HG03571 (cell line): ENCODE results near the gene ZC3H18.

Source experiments
- ATAC-seq: cut with Tn5 transposase; IDR thresholded peaks from one replicate; pipeline ENCODE4 v1.9.1; 2021; ENCODE audit not compliant: unreplicated experiment

Gene ZC3H18

DNA sequence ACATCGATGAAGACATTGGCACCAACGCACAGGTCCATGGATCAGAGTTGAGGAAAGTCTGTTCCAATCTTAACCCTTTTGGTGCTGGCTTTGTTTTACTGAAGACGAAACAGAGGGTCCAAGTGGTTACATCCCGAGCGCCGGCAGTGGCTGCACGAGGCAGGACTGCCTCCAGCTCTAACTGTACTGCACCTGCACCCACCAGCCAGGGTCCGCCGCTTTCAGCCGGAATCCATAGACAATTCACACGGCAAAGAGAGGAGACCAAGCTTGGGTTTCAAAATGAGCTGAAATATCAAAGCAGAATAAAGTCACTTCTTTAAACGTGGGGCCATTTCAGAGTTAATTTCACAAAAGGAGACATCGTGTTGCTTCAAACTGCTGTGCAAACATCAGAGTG, 21.2 kb upstream of the ZC3H18 start:
- ATAC-seq, result no peak

DNA sequence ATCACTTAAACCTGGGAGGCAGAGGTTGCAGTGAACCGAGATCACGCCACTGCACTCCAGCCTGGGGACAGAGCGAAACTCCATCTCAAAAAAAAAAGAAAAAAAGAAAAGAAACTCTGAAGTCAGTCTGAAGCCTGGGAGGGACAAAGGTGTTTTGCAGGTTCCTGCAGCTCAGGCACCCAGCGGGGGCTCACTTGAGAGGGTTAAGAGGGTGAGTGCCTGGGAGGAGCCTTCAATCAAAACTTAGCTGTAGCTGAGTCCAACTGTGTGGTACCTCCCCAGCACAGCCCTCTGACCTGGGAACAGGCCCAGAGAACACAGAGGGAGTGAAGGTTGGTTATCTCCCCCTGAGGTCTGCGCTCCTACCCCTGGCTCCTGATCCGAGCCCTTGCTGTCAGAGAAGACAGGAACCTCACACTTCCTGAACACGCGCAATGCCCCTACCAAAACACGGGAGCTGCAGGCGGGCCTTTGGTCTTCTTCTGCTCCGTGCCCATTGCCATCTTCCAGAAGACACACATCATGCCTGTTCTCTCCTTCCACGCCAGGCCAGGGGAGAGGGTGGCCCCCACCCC, 20.4 kb upstream of the ZC3H18 start:
- no peak for ATAC-seq

DNA sequence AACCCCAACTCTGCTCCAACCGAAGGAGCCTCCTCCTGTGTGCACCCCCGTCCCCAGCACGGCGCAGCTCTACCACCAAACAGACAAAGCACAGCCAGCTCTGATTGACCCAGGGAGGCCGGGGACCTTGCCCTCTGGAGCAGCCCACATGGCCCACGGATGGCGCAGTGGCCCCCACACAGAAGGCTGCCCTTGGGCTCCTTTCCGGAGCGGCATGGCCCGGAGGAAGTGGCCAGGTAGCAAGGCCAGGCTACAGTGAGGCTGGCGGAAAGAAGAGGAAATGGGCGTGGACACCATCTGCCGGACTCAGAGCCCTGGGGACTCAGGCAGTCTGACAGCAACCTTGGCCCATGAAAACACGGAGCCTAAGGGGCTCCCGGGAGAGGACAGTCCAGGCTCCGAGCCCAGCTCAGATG, 19.9 kb upstream of the ZC3H18 start:
- no peak for ATAC-seq

DNA sequence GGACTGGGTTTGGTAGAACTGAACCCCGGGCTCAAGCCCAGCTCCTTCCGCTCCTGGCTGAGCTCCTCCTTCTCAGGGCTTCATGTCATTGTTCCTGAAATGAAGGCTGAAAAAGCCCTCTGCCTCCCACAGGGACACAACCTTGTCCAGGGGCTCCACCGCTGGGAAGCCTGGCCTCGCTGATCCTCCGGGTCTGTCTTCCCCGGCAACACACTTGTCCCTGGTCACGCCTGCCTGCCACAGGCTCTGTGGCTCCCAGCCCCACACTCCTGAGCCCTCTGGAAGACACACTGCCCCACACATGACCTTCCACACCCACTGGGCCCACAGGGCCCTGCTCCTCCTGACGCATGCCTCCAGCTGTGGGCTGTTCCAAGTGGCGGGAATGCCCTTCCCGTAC, 18.0 kb upstream of the ZC3H18 start:
- ATAC-seq, result no peak

DNA sequence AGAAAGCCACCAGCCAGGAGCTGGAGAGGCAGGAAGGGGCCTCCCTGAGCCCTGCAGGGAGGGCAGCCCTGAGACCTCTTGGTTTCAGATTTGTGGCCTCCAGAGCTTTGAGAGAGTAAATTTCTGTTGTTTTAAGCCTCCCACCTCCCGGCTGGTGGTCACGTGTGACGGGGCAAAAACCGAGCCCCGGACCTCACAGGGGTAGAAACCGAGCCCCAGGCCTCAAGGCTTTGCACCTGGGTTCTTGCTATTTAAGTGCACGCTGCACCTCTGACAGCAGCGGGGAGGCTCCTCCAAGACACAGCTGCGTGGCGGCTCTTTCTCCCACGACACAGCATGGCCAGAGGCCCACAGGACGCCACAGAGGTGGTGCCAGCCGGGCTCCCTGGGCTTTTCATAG, 17.4 kb upstream of the ZC3H18 start:
- no peak for ATAC-seq

DNA sequence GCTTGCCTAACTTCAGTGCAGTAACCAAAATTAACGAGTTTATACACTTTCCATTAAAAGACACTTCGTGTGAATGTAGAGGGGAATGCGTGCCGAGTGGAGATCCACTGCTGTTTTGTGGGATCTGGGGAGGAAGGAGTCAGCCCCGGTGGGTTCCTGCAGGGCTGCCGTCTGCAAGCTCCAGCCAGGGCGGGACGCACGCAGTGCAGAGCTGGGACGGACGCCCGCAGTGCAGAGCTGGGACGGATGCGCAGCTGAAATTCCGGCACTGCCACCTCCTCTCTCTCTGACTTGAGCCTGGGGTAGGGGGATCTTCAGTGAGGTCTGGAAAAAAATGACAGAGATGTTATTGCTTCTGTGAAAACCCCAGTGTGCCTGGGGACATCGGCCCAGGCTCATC, 16.5 kb upstream of the ZC3H18 start:
- ATAC-seq, result no peak

DNA sequence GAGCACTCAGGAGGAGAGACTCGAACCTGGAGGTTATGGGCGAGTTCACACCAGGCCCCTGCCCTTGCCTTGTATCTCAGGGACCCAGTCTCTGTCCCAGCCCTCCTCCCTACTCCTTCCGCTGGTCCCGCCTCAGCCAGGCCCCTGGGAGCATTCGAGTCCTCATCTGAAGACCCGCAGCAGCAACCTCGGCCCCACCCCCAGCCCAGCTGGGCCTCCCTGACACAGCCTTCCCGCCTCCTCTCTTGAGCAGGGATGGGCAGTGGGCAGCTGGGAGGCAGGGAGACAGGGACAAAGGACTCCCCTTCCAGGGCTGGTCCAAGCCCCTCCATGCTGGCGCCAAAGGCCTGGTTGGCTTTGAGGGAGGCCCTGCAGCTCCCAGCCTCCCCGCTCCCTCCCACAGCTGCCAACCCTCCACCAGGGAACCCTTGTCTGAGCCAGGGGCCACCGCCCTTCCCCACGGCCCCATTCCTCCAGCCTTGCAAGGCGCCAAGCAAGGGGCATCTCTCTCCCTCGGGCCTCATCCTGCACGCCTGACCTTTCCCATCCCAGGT, 15.4 kb upstream of the ZC3H18 start:
- ATAC-seq, result no peak

DNA sequence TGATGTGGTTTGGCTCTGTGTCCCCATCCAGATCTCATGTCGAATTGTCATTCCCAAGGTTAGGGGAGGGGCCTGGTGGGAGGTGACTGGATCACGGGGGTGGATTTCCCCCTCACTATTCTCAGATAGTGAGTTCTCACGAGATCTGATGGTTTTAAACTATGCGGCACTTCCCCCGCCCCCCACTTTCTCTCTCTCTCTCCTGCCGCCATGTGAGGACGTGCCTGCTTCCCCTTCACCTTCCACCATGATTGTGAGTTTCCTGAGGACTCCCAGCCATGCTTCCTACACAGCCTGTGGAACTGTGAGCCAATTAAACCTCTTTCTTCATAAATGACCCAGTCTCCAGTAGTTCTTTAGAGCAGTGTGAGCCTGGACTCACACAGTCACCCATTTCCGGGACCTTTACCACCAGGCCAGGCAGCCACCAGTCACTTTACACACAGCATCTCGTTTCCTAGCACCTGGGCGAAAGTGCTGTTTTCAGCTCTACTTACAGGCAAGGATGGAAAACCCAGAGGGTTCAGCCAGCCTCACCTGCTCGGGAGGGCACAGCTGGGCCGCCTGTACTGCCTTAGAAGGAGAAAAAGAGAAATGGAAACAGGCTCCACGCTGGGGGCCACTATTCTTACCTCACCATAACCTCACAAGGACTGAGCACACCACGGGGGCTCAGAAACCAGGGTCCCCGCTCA, 13.8 kb upstream of the ZC3H18 start:
- ATAC-seq, result no peak

DNA sequence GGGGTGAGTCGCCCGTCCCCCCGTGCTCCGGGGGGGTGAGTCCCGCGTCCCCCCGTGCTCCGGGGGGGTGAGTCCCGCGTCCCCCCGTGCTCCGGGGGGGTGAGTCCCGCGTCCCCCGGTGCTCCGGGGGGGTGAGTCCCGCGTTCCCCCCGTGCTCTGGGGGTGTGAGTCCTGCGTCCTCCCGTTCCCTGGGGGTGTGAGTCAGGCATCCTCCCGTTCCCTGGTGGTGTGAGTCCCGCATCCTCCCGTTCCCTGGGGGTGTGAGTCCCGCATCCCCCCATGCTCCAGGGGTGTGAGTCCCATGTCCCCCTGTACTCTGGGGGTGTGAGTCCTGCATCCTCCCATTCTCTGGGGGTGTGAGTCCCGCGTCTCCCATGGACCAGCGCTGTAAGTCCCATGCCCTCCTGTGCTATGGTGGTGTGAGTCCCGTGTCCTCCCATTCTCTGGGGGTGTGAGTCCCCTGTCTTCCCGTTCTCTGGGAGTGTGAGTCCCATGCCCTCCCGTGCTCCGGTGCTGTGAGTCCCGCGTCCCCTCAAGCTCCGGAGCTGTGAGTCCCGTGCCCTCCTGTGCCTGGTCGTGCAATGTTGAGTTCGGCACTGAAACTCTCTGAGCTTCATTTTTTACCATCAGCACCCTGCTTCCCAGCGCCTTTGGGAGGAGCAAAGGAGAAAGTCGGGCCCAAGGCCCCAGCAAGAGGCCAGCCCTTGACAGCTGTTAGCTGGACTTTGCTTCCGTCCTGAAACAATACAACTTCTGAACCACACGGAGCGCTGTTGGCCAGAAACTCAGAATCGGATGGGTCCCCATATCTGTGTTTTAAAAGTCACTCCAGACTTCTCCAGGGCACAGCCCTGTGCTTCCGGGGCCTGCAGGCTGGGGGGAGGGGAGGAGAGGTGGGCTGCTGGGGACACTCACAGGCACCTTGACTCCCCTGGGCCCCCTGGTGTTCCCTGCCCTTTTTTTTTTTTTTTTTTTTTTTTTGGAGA, 11.5 kb upstream of the ZC3H18 start:
- ATAC-seq, result no peak

DNA sequence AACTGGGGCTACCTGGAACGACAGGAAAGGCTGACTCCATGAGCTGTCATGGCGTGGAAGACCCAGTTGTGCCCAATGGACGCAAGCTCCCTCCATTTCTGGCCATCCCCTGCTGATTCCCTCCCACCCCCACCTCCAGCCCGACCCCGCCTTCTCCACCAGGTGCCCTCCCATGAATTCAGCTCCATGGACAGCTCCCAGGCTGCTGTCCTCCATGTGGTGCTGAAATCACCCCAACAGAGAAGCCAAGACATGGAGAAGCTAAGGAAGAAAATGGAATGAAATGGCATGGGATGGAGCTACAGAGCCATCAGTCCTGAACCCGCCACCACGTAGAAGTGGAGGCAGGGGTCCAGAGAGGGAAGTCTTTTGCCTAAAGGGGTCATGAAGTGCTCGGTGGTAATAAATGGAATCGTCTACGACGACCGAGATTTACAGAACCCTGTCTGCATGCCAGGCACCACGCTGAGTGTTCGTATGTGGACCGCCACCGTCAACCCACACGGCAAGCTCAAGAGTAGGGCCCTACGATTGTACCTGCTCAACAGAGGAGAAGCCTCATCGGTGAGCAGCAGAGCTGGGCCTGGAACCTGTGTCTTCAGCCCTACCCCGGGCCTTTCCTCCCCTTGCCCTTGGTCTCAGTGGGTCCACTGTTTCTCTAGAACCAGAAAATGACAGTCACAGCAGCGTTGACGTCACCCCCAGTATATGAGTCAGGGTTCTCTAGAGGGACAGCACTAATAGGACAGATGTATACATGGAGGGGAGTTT, 9.3 kb upstream of the ZC3H18 start:
- no peak for ATAC-seq

DNA sequence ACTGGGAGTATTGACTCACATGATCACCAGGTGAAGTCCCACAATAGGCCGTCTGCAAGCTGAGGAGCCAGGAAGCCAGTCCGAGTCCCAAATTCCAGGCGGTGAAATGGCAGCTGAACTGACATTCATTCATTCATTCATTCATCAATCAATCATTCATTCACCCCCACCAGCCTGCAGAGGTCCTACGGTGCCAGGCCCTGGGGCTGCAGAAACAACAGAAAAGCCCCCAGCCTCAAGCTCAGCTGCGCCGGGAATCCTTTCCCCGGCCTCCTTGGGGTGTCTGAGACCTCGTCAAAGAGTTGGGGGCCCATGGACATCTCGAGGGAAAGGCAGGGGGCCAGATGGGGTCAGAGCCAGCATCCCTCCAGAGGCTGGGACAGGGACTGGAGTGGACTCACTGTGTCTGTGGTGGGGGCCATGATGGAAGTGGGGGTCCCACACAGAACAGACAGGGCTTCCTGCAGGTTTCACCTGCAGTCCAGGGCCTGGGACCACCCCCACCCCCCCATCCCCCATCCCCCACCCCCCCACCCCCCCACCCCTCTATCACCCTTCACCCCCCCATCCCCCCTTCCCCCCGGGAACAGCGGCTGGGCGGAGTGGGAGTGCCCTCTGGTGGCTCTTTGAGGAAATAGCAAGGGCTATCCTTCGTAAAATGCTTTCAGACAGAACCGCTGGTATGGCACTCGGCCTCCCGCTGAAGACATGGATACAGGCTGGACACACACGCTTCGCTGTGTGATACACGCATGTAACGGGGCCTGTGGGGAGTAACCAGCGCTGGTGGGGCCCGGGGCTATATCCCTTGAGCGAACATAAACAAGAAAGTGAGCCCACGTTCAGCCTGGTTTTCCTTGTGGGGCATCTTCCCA, 8.5 kb upstream of the ZC3H18 start:
- ATAC-seq, result no peak

DNA sequence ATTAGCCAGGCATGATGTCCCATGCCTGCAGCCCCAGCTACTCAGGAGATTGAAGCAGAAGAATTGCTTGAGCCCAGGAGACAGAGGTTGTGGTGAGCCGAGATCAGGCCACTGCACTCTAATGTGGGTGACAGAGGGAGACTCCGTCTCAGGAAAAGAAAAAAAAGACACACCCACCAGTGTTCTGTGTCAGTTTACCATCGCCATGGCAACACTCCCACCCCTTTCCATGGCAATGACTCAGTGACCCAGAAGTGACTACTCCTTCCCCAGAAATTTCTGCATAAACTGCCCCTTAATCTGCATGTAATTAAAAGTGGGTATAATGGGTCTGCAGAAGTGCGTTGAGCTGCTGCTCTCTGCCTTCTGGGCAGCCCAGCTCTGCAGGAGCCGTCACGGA, 4.0 kb upstream of the ZC3H18 start:
- no peak for ATAC-seq

DNA sequence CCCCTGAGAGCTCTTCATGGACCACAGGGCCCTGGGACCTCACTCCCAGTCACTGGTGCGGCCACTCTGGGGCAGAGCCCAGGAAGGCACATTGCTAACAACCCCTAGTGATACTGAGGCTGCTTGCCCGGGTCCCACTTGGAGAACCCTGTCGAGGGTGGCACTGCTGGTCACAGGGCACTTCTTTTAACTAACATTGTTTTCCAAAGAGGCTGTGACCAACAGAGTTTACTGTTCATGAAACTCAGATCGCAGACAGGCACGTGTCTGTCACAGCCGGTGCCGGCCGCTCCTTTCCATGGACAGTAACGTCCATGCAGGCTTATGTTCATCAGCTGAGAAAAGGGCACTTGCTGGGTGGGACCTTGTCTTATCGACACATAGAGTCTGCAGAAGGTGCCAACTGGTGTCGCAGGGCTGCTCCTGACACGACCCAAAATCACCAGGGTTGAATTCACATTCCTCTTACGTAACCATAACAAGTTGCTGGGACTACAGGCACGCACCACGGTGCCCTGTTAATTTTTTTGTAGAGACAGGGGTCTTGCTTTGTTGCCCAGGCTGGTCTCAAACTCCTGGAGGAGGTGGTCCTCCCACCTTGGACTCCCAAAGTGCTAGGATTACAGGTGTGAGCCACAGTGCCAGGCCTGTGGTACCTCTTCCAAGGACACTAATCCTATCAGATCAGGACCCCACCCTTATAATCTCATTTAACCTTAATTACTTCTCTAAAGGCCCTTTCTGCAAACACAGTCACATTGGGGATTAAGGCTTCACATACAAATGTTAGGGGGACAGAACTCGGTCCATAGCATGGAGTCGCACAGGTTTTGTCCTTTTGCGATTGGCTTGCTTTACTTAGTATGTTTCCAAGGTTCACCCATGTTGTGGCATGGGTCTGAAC, 1.2 kb upstream of the ZC3H18 start:
- ATAC-seq, result no peak

DNA sequence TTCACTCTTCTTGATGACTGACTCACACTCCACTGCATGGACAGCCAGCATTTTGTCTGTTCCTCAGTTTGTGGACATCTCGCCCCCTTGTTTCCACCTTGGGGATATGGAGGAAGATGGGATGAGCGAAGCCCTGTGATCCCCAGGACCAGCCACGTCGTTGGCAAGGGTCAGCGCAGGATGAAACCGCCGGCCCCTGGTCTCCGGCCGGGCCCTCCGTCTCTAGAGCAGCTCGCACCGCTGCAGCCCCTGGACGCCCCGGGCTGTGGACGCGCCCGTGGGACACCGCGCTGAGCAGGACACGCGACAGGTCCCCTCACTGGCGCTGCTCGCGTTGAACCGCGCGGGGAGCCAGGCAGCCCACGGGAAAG, 604 bp upstream of the ZC3H18 start:
- peak; percentile 23 for ATAC-seq

DNA sequence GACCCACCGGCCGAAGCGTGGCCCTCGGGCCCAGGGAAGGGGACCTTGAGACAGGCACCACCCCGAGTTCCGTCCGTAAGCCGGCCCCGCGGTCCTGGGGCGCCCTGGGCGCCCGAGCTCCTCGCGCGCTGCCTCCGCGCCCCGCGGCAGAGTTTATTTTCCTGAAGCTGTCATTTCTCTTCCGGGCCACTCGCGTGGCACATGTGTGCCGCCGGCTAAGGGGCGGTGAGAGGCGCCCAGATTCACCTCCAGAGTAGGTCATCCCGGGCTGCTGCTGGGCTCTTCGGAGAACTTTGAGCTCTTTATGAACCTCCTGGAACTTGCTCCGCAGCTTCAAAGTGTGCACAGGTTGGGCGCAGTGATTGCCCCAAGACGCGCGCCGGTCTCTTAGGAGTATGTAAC, 489 bp downstream of the ZC3H18 start:
- ATAC-seq, result peak; percentile 17

DNA sequence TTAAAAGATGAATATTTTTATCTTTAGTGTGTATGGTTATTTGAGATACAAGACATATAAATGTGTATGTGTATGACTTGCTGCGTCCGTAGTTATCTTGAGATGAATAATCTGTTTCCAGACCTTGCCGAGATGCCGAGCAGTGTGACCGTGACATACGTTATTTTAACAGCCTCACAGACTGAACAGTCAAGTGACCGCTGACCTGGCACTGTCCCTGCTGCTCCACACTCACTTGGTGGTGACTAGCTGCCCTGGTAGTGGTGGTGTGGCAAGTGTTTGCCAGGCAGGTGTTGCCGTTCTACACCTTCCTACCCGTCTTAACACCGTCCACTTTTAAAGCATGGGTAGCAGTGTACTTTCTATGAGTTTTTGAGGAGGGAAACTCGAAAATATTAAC, 5.0 kb downstream of the ZC3H18 start:
- no peak for ATAC-seq

DNA sequence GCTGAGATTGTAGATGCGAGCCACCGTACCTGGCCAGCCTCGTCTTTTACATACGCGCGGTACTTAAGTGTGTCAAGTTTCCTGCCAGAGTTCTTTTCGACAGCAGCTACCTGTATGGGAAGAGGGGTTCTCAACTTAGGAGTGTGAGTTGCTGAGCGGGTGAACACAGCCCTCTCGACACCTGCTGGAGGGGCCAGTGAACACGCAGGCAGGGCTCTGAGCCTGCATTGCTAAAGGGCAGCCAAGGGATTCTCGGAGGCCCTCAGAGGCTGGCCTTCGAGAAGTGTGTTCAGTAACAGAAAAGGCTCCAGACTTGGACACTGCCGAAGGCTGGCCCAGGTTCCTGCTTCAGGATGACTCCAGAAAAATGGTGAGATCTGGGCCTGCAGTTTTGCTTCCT, 6.1 kb downstream of the ZC3H18 start:
- no peak for ATAC-seq

DNA sequence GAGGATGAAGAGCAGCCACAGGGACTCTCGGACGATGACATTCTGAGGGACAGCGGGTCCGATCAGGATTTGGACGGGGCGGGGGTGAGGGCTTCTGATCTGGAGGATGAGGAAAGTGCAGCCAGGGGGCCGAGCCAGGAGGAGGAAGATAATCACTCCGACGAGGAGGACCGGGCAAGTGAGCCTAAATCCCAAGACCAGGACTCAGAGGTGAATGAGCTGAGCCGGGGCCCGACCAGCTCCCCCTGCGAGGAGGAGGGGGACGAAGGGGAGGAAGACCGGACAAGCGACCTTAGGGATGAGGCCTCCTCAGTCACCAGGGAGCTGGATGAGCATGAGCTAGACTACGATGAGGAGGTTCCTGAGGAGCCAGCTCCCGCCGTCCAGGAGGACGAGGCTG, 7.0 kb downstream of the ZC3H18 start:
- no peak for ATAC-seq
